Measurements from ENCODE around the gene KCNH1. TPM values are rescaled to one million over a fixed set of nuclear protein-coding genes. Genes with fewer than 3 reads are reported as not detected.

KCNH1 gene
- total and polyA plus RNA-seq, 3 donors from 2014 or later, result 1.5 to 4.2 (median 2.8) TPM

DNA sequence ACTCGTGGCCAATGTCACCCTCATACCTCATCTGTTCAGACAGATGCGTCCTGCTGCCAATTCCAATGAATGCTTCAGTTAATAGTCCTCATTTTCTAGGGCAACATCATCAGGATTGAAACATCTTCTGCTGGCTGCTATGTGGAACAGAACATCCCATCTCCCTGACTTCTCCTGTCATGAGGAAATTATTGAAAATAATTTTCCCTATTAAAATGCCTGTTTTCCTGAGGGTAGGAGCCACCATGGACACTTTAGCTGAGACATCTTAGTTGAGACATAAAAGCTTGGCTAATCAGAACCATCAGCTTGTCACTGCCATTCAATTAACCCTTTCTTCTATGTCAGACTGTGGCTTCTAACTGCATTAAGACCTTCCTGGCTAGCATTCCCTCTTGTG is 409.2 kb downstream of the KCNH1 start:
- no peak overlapping the region for H3K4me3 ChIP-seq
- TF ChIP-seq, protein P1, sequence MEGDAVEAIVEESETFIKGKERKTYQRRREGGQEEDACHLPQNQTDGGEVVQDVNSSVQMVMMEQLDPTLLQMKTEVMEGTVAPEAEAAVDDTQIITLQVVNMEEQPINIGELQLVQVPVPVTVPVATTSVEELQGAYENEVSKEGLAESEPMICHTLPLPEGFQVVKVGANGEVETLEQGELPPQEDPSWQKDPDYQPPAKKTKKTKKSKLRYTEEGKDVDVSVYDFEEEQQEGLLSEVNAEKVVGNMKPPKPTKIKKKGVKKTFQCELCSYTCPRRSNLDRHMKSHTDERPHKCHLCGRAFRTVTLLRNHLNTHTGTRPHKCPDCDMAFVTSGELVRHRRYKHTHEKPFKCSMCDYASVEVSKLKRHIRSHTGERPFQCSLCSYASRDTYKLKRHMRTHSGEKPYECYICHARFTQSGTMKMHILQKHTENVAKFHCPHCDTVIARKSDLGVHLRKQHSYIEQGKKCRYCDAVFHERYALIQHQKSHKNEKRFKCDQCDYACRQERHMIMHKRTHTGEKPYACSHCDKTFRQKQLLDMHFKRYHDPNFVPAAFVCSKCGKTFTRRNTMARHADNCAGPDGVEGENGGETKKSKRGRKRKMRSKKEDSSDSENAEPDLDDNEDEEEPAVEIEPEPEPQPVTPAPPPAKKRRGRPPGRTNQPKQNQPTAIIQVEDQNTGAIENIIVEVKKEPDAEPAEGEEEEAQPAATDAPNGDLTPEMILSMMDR (IDR thresholded peaks at IDR 0.05), result no peak
- no peak for TF ChIP-seq POLR2A (IDR thresholded peaks at IDR 0.05)
- intact Hi-C loops (cut with DNase I; ENCODE audit: low total_unique reads), result no loop called here
- 79 to 81% methylated on average over 2 of the region's 2 CpGs for WGBS, 2 donors
- no peak for DNase-seq
- no peaks in the 10 kb centered on the region for H3K27me3 ChIP-seq
- no peaks in the 10 kb centered on the region for H3K36me3 ChIP-seq (ENCODE audit: low read depth, missing control alignments)
- H3K9me3 ChIP-seq, result no peaks in the 10 kb centered on the region
- H3K4me1 ChIP-seq, result no peaks in the 10 kb centered on the region
- H3K27ac ChIP-seq, result no peak overlapping the region

DNA sequence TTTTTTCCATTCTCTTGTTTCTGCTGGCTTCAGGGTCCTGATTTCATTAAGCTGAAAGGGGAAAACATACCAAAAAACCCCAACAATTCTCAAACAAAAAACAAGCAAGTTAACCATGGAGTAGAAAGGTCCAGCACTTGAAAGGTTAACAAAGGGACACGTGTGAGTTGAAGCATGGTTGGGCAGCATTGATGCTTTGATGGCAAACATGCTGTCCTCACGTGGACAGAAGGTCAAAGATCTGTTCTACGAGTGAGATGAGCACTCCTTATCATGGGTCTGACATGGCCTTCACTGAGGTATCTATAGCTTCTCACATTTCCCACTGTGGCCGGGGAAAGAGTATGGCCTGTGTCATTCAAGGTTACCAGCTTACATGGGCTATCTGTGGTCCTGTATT is 410.3 kb downstream of the KCNH1 start:
- Histone ChIP-seq H3K4me3 (no peak overlapping the region), H3K9me3 (no peaks in the 10 kb centered on the region), H3K4me1 (no peaks in the 10 kb centered on the region), H3K27ac (no peak overlapping the region), H3K36me3 (ENCODE audit: low read depth, missing control alignments) (no peaks in the 10 kb centered on the region), H3K27me3 (no peaks in the 10 kb centered on the region)
- intact Hi-C loops (cut with DNase I; ENCODE audit: low total_unique reads), result no loop called here
- WGBS, 2 donors, result 35 to 41% methylated on average over 4 of the region's 4 CpGs
- no peak for DNase-seq
- TF ChIP-seq, protein P1 (IDR thresholded peaks at IDR 0.05), result no peak
- TF ChIP-seq POLR2A (IDR thresholded peaks at IDR 0.05), result no peak

DNA sequence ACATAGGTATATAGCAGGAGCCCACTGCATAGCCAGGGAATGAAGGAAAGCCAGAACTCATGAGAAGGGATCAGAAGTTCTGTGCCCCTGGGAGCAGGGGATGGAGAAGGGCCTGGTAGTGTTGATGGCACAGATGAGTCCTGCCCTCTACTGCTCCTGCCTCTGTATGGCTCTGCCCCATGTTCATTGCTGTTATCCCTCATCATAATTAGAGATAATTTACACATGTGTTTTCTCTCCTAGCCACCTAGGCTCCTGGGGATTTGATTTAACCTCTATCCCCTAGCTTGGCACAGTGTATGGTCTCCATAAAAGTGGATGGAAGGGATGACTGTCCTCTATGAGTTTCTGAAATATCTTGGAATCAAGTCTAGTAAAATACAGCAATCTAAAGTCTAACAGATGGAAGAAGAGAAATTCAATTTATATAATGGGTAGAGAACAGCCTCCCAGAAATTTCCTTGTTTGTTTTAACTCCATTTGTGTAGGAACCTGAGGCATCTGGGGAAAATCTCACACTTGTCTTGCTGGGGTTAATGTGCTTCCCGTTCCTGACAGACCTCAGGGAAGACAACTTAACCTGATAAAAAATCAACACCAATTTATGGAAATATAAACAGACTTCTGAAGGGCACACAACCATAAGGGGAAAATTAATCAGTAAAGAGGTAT is 411.4 kb downstream of the KCNH1 start:
- Histone ChIP-seq H3K4me3 (no peak overlapping the region), H3K36me3 (ENCODE audit: low read depth, missing control alignments) (no peaks in the 10 kb centered on the region), H3K27ac (no peak overlapping the region), H3K27me3 (no peaks in the 10 kb centered on the region), H3K4me1 (no peaks in the 10 kb centered on the region), H3K9me3 (no peaks in the 10 kb centered on the region)
- no peak for DNase-seq
- intact Hi-C loops (cut with DNase I; ENCODE audit: low total_unique reads), result no loop called here
- TF ChIP-seq POLR2A (IDR thresholded peaks at IDR 0.05), result no peak
- TF ChIP-seq, protein P1 (IDR thresholded peaks at IDR 0.05), result no peak
- 38 to 42% methylated on average over 1 of the region's 1 CpG for WGBS, 2 donors

DNA sequence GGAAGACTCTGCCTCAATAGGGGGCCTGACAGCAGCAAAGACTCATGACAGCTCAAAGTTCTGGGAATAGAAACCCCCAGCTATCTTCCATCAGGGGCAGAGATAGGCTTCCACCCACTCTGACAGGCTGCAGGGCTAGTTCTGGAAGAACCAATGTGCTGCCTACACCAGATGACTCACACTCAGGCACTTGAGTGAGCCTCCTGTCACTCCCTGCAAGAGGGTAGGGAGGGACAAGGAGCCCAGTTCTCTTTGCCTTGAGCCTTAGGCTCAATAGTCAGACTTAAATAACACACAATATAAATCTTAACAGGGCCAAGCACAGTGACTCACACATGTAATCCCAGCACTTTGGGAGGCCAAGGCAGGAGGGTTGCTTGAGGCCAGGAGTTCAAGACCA is 418.9 kb downstream of the KCNH1 start:
- no peak for DNase-seq
- H3K27ac ChIP-seq, result no peak overlapping the region
- H3K4me3 ChIP-seq, result no peak overlapping the region
- H3K4me1 ChIP-seq, result no peaks in the 10 kb centered on the region
- intact Hi-C loops (cut with DNase I; ENCODE audit: low total_unique reads), result no loop called here
- TF ChIP-seq, protein P1 (IDR thresholded peaks at IDR 0.05), result no peak
- TF ChIP-seq POLR2A (IDR thresholded peaks at IDR 0.05), result no peak
- H3K36me3 ChIP-seq (ENCODE audit: low read depth, missing control alignments), result no peaks in the 10 kb centered on the region
- H3K27me3 ChIP-seq, result no peaks in the 10 kb centered on the region
- no peaks in the 10 kb centered on the region for H3K9me3 ChIP-seq

All from testis (tissue), 3 donors.